ENCODE measurements around the gene P2RX6.

The P2RX6 gene

GRCh38 chr22:21012446-21013407, 2.2 kb upstream of the P2RX6 start:
- DNase-seq (ENCODE audit: low spot score), result no peak

- DNase-seq (ENCODE audit: low spot score), result no peak
These were observed 1.2 kb upstream of the P2RX6 start for GRCh38 chr22:21013657-21014201.

- DNase-seq (ENCODE audit: low spot score), result peak; percentile 87
These were observed 701 bp upstream of the P2RX6 start for GRCh38 chr22:21014202-21014725.

- DNase-seq (ENCODE audit: low spot score), result no peak
These were observed 571 bp downstream of the P2RX6 start for GRCh38 chr22:21015466-21016006.

DNA sequence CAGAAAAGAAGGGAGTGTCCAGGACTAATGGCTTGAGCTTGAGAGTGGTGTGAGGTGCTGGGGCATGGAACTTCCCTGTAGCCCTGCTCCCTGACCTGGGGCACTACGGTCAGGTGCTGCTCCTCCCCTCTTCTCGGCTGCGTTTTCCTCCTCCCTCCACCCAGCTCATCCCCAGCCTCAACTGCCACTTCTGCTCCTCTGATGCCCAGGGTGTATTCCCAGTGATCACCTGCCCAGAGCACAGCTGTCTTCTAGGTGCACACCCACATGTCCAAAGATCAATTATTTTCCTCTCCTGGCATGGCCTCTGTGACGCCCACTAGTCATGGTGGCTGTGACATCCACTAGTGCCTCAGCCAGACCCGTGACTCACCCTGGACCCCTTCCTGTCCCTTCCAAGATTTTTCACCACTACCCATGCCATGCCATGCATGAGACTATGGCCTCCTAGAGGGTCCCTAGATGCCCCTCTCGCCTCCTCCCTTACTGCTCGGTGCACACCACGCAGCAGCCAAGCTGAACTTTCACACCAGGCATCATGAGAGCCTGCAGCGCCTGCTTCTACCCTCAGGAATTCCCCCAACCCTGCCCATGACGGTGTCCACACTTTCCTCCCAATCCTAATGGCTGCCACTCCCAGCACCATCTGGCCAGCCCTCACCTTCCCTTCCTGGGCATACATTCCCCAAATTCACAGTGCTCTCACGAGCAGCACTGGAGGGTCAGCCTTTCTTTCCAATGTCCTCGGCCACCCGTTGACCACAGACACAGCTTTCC, 1.9 kb downstream of the P2RX6 start:
- no peak for DNase-seq (ENCODE audit: low spot score)

DNA sequence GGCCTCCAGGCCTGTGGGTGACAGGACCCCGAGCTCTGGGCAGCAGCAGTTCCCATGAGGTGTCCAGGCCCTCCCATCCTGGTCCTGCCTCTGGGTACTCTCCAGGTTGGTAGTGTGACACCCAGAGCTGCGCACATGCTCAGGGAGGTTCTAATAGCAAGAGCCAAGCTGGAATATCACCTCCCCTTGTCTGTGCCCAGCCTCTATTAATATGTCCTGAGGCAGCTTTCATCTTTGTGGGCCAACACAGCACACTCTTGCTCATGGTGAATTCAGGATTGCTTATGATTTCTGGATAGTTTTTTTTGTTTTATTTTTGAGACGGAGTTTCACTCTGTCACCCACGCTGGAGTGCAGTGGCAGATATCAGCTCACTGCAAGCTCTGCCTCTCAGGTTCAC, 3.3 kb downstream of the P2RX6 start:
- no peak for DNase-seq (ENCODE audit: low spot score)

- no peak for DNase-seq (ENCODE audit: low spot score)
These were observed 6.0 kb downstream of the P2RX6 start for GRCh38 chr22:21020802-21021429.

GRCh38 chr22:21022507-21022906, 7.5 kb downstream of the P2RX6 start:
- no peak for DNase-seq (ENCODE audit: low spot score)

DNA sequence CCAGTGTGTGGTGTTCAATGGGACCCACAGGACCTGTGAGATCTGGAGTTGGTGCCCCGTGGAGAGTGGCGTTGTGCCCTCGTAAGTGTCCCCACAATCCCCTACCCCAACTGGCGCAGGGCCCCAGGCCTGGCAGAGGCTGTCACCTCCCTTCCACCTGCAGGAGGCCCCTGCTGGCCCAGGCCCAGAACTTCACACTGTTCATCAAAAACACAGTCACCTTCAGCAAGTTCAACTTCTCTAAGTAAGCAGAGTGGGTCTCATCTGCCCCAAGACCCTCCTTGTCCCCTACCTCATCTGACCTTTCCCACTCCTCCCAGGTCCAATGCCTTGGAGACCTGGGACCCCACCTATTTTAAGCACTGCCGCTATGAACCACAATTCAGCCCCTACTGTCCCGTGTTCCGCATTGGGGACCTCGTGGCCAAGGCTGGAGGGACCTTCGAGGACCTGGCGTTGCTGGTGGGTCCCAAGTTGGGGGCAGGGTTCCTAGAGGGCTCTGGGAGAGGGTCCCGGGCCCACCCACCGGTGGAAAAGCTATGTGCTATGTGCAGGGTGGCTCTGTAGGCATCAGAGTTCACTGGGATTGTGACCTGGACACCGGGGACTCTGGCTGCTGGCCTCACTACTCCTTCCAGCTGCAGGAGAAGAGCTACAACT, 8.1 kb downstream of the P2RX6 start:
- DNase-seq (ENCODE audit: low spot score), result no peak

DNA sequence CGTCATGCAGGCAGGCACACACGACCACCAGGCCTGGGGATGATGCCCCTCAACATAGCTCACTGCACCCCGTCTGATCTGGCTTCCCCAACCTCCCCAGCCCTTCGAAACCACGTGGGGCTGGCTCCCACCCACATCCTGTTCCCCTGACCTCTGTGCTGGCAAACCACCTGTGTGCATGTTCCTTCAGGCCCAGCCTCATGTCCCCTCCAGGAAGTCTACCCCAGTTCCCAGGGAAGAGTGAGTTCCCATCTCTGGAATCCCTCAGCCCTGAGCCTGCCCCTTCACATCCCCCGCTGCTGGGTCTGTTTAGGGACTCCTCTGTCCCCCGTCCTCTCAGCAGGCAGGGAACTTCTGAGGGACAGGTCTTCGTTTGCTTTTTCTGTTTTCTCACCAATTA, 10.3 kb downstream of the P2RX6 start:
- no peak for DNase-seq (ENCODE audit: low spot score)

DNA sequence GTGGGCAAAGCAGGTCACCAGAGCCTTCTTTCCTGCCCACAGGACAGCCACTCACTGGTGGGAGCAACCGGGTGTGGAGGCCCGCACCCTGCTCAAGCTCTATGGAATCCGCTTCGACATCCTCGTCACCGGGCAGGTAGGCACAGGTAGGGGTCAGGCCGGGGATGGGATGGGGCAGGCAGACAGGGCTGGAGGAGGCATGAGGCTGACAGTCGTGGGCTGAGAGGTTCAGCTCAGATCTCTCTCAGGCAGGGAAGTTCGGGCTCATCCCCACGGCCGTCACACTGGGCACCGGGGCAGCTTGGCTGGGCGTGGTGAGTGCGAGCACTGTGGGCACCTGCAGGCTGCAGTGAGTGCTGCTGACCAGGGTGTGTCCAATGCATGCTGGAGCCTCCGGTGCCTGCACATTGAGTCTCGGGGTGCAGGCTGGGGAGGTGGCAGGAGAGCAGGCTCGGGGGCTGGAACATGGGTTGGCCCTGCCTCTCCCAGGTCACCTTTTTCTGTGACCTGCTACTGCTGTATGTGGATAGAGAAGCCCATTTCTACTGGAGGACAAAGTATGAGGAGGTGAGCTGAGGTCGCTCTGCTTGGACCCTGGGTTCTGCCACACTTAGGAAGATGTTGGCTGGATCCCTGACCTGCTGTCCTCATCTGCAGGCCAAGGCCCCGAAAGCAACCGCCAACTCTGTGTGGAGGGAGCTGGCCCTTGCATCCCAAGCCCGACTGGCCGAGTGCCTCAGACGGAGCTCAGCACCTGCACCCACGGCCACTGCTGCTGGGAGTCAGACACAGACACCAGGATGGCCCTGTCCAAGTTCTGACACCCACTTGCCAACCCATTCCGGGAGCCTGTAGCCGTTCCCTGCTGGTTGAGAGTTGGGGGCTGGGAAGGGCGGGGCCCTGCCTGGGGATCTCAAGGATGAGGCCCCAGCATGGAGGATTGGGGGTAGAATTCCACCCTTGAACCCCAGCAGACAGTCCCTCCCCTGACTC, 11.1 kb downstream of the P2RX6 start:
- no peak for DNase-seq (ENCODE audit: low spot score)

DNA sequence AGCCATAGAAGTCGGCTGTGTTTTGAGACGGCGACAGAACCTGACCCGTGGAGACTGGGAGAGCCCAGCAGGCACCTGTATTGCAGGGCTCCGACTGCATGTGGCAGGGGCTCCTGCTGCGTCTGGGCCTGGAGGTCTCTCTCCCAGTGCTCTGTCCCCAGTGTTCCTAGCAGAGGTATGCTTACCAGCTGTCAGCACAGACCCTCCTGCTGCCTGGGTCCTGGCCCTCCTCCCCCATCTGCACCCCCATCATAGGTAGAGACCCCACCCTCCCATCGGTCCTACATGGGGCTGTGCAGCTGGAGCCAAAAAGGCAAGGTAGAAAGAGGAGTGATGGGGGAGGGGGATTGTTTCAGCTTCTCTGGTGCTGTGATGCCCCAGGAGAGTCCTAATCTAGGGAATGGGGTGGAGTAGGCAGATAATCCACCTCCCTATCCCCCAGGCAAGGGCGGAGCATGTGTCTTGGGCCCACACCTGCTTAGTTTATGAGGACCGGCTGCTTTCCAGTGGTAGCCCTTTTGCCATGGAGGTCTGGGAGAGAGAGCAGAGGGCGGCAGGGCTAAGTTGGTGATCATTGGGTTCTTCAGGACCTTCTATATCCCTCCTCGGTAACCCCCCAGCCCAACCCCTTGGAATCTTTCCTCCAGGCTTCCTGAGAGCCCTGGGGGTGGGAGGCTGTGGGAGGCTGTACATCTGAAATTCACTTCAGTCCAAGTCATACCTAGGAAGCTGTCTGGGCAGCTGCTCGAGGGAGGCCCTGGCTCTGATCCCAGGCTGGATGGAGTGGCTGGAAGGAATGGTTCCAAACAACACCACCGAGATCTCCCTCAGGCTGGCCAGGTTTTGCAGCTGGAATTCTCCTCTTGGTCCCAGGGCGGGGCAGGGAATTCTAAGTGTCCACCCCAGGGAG, 12.1 kb downstream of the P2RX6 start:
- no peak for DNase-seq (ENCODE audit: low spot score)

GRCh38 chr22:21028277-21029251, 13.6 kb downstream of the P2RX6 start:
- no peak for DNase-seq (ENCODE audit: low spot score)

DNA sequence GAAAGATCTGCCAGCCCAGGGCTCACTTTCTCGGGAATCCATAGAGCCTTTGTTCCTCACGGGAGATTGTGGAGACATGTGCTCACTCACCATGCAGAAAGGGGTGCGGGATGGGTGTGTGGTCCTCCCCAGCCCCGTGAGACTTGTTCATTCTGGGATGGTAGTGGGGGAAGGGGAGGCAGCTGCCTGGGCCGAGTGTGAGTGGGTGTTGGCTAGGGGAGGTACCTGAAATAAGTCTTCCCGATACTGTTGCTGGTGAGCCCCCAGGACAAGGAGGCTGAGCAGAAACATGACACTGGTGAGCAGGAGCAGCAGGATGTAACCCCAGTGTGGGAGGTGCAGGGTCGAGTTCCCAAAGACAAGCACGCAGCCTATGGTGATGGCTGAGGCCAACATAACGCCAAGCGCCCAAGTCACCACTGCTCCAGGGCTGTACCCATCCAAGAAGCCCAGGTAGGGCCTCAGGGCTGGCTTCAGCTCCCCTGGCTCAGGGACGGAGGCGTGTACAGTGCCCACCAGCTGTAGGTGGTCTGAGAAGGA, 14.6 kb downstream of the P2RX6 start:
- no peak for DNase-seq (ENCODE audit: low spot score)

DNA sequence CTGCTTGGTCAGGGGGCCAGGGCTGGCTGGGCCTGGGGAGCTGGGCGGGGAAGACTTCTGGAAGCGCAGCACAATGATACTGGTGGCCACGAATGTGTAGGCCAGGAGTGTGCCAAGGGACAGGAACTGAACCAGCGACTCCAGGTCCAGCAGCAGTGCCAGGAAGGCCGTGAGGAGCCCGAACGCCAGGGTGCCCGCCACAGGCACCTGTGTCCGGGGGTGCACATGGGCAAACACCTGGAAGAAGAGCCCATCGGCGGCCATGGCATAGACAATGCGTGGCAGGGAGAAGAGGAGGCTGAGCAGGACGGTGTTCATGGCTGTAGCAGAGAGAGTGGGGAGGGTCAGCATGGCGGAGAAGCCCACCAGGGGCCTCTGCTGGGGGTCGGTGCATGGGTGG, 15.1 kb downstream of the P2RX6 start:
- DNase-seq (ENCODE audit: low spot score), result no peak

GRCh38 chr22:21030621-21031544, 15.9 kb downstream of the P2RX6 start:
- no peak for DNase-seq (ENCODE audit: low spot score)
